ENCODE results near the gene MVD.

DNA sequence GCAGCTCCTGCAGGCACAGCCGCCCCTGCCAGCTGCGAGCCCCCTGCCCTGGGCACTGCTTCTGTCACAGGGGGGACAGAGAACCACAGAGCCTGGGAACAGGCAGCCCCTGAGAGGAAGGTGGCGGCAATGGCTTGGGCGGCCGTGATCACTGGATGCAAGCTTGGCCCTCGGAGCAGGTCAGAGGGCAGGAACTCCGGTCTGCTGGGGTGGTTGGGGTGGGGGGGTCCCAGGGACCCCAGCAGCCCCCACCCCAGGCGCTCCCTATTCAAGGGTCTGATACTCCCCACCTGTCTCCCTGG lies 10.2 kb downstream of the MVD start:
- TF ChIP-seq, protein P1, sequence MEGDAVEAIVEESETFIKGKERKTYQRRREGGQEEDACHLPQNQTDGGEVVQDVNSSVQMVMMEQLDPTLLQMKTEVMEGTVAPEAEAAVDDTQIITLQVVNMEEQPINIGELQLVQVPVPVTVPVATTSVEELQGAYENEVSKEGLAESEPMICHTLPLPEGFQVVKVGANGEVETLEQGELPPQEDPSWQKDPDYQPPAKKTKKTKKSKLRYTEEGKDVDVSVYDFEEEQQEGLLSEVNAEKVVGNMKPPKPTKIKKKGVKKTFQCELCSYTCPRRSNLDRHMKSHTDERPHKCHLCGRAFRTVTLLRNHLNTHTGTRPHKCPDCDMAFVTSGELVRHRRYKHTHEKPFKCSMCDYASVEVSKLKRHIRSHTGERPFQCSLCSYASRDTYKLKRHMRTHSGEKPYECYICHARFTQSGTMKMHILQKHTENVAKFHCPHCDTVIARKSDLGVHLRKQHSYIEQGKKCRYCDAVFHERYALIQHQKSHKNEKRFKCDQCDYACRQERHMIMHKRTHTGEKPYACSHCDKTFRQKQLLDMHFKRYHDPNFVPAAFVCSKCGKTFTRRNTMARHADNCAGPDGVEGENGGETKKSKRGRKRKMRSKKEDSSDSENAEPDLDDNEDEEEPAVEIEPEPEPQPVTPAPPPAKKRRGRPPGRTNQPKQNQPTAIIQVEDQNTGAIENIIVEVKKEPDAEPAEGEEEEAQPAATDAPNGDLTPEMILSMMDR (conservative IDR thresholded peaks at IDR 0.05; ENCODE audit: low read depth, low read length), result no peak
- TF ChIP-seq EZH2phosphoT487 (IDR thresholded peaks at IDR 0.05; ENCODE audit: borderline replicate concordance, low read length), result no peak
